HG03064 (cell line): Measurements from ENCODE around the gene AKAP13.

ENCODE experiments used
- ATAC-seq: cut with Tn5 transposase; IDR thresholded peaks from one replicate; pipeline ENCODE4 v1.9.1; 2021; ENCODE audit warnings: low read depth; ENCODE audit not compliant: unreplicated experiment

The AKAP13 gene

DNA sequence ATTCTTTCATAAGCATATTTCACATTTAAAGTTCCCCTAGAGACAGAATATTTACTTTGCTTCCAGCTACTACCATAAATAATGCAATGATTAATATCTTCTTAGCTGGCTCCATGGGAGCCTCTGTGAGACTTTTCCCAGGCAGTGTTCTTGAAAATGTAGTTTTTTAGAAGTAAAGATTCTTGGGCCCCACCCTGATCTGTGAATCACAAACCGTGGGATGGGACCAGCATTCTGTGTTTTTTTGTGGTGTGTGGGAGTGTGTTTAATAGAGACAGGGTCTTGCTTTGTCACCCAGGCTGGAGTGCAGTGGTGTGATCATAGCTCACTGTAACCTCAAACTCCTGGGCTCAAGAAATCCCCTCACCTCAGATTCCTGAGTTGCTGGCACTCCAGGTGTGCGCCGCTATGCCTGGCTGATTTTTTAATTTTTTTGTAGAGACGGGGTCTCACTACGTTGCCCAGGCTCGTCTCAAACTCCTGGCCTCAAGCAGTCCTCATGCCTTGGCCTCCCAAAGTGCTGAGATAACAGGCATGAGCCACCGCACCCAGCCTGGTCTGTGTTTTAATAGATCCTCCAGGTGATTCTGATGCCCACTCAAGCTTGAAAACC, 331.3 kb downstream of the AKAP13 start:
- no peak for ATAC-seq

DNA sequence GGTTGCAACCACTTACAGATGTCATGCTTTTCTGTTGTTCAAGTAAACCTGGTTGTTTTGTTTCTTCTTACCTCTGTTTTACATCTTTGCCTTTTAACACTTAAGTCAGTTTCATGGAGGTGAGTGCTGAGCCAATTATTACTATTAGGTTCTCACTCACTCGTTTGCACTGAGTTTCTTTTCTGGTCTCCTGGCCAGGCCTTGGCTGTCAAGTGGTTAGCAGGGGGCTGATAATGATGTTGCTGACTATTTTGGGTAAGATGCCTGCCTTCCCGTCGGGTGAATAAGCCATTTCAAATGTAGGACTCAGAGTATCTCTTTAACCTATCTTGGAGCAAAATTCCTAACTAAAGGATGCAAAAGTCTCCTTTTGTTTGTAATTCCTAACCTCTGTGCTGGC, 335.9 kb downstream of the AKAP13 start:
- ATAC-seq, result no peak

- no peak for ATAC-seq
These were observed 336.8 kb downstream of the AKAP13 start for GRCh38 chr15:85717212-85717611.

DNA sequence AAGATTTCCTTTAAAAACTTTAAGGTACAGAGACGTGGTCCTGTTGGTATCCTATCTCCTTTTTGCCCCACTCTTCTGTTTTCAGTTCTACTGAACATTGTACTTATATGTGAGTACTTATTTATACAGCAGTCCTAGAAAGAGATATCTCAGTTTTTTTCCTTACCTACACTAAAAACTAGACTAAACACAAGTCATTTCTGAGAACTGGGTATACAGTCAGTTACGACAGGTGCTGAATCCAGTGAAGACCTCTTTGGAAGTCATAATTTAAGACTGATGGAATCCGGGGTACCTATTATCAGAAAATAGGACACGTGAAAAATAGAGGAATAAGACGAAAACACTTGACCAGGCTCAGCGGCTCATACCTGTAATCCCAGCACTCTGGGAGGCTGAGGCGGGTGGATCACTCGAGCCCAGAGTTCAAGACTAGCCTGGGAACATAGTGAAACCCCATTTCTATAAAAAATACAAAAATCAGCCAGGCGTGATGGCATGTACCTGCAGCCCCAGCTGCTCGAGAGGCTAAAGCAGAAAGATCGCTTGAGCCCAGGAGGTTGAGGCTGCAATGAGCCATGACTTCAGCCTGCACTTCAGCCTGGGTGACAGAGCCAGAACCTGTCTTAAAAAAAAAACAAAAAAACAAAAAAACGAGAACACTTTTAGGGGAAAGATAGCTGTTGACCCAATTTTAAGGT, 338.0 kb downstream of the AKAP13 start:
- ATAC-seq, result peak; percentile 66

DNA sequence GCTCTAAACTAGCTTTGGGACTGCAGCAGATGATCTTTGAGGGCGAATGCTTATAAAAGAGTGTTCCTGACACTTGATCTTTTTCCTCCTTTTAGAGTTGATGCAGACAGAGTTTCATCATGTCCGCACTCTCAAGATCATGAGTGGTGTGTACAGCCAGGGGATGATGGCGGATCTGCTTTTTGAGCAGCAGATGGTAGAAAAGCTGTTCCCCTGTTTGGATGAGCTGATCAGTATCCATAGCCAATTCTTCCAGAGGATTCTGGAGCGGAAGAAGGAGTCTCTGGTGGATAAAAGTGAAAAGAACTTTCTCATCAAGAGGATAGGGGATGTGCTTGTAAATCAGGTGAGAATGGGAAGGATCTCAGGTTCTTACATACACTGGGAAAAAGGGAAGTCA, 338.6 kb downstream of the AKAP13 start:
- no peak for ATAC-seq

DNA sequence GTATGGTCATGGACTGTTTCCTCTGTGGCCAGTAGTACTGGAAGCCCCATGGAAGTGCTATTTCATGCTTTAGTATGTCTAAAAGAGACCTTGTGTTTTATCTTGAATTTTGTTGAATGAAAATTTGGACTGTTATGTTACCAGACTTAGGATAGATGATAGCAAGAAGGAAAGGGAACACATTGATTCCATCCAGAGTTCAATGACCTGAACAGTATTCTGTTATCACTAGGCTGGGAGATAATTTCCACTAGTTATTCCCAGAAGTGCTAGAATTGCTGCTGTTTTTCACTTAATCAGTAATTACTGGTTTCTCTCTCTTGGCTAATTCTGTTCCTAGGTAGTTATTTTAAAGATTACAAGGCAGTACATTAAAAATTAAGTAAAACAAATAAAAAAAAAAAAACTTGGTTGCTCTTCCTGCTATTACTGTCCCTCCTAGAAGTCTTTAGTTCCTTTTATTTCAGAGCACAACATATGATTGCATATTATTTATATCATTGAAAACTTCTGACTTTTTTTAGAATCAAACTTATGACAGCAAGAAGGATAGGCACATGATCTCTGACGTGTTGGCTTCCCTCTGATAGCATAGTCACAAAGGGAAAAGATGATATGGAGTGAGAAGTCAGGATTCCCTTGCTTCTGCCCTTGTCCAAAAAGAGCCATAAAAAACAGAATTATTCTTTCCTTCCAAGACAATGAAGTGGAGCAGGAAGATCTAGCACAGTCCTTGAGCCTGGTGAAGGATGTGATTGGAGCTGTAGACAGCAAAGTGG, 342.2 kb downstream of the AKAP13 start:
- no peak for ATAC-seq

DNA sequence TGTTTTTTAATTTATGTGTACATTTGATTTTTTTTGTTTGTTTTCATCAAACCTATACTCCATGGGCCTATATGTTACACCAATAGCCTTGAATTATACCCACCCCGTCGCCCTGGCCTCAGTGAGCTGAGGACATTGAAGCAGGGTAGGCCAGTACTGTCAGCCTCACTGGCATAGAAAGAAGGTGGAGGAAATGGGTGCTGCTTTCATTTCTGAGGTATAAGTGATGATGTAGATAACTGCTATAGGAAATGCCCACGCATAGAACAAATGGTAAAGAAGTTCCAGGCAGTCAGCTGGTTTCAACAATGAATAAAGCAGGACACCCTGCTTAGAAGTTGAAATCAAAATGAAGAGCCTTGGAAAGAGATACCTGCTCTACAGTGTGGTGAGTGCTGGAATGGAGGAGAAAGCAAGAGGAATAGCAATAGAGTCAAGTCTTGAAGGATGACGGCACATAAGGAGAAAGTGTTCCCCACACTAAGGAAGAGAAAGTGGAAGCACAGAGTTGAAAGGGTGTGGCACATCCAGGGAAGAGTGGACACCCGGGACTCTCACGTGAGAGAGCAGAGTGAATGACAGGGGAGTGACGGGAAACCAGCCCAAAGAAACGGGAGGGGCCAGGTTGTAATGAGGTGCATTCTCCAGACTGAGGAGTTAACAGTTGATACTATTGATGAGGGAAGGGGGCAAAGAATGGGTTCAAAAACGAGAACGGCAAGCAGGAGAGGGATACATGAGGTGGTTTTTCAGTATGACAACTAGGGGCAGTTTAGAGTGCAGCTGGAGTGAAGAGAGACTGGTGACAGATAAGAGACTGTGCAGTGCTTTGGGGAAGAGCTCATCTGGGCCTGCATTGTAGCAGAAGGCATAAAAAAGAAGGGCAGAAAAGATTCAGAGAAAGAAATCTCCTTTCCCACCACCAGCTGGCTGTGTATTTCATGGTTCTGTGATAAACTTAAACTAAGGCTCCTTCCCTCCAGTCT, 343.9 kb downstream of the AKAP13 start:
- no peak for ATAC-seq

DNA sequence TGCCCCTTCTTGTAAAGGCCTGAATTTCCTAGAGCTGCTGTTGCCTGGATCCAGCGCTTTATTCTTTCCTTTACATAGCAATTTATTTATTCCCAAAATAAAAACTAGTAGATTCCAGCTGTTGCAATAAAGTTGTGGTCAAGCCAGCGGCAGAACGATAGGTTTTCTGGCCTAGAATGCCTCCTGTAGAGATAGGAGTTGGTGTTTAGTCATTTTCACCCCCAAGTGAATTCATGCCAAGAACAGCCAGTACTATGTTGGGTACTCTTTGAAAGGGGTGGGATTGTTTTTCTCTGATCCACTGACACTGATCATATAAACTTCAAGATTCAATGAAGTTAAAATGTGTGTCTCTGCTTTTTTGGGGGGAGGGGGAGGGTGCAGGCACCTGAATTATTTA, 344.6 kb downstream of the AKAP13 start:
- ATAC-seq, result no peak

DNA sequence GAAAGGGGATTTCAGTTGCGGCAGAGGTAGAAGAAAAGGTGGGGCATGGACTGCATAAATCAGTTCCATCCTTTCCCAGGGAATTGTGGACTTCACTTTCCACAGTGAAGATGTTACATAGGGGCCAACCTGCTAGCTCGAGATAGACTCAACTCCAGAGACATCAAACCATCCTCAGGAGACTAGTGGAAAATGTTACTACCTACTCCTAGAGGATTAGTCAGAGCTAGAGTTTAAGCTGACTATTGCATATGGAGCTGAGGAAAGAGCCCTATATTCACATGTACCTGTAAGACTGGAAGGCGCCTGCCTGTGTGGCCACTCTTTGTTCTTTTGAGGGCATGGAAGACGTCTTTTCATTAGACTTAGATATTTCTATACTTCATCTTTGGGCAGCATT, 345.2 kb downstream of the AKAP13 start:
- no peak for ATAC-seq

DNA sequence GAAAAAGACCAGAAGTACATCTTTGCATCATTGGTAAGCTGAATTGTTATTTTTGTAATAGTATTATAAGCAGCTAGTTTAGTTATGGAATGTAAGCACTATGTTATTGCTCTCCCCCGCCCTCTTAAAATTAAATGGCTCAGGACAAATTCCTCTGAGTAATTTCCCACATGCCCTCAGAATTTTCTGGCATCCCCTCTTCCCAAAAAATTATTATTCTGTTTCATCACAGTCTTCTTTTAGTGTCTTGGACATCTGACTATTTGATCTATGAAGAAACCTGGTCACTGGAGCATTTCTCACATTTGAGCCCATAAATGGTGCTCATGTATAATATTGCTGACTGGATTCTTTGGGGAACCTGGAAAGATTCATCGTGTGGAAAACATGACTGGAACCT, 346.1 kb downstream of the AKAP13 start:
- no peak for ATAC-seq

DNA sequence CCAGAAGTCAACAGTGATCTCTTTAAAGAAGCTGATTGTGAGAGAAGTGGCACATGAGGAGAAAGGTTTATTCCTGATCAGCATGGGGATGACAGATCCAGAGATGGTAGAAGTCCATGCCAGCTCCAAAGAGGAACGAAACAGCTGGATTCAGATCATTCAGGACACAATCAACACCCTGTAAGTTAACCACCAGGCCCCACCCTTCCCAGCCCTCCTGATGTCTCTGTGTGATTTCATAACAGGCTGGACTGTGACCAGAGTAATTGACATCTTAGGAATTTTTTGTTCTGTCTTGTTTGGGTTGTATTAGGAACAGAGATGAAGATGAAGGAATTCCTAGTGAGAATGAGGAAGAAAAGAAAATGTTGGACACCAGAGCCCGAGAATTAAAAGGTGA, 346.7 kb downstream of the AKAP13 start:
- ATAC-seq, result no peak

- peak; percentile 69 for ATAC-seq
These were observed 349.8 kb downstream of the AKAP13 start for GRCh38 chr15:85730001-85730820.

- no peak for ATAC-seq
These were observed 353.0 kb downstream of the AKAP13 start for GRCh38 chr15:85733416-85733815.

GRCh38 chr15:85737061-85737460, 356.7 kb downstream of the AKAP13 start:
- no peak for ATAC-seq

DNA sequence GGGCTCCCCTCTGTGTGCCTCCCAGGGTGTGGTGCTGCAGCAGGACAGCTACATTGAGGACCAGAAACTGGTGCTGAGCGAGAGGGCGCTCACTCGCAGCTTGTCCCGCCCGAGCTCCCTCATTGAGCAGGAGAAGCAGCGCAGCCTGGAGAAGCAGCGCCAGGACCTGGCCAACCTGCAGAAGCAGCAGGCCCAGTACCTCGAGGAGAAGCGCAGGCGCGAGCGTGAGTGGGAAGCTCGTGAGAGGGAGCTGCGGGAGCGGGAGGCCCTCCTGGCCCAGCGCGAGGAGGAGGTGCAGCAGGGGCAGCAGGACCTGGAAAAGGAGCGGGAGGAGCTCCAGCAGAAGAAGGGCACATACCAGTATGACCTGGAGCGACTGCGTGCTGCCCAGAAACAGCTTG, 360.6 kb downstream of the AKAP13 start:
- ATAC-seq, result no peak

DNA sequence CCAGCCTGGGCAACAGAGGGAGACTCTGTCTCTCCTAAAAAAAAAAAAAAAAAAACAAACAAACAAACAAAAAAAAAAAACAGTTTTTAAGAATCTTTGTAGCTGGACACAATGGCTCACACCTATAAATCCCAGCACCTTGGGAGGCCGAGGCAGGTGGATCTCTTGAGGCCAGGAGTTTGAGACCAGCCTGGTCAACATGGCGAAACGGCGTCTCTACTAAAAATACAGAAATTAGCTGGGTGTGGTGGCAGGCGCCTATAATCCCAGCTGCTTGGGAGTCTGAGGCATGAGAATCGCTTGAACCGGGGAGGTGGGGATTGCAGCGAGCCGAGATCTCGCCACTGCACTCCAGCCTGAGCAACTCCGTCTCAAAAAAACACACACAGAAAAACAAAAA, 361.3 kb downstream of the AKAP13 start:
- ATAC-seq, result no peak

- ATAC-seq, result no peak
These were observed 361.9 kb downstream of the AKAP13 start for GRCh38 chr15:85742186-85742821.

DNA sequence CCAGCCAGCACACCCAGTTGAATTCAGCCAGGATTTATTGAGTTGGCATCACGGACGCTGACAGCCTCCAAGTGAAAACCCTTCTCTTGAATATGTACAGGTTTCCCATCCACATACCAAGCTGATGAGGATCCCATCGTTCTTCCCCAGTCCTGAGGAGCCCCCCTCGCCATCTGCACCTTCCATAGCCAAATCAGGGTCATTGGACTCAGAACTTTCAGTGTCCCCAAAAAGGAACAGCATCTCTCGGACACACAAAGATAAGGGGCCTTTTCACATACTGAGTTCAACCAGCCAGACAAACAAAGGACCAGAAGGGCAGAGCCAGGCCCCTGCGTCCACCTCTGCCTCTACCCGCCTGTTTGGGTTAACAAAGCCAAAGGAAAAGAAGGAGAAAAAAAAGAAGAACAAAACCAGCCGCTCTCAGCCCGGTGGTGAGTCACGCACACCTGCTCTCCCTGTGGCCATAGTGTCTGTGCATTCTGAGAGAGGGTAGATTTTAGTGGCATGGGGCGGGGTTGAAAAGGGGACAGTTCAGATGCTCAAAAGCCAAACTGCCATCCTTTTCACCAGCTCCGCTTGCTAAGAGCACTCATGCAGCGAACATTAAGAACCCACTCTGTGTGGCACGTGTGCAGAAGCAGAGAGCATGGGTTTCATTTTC, 363.1 kb downstream of the AKAP13 start:
- ATAC-seq, result no peak

DNA sequence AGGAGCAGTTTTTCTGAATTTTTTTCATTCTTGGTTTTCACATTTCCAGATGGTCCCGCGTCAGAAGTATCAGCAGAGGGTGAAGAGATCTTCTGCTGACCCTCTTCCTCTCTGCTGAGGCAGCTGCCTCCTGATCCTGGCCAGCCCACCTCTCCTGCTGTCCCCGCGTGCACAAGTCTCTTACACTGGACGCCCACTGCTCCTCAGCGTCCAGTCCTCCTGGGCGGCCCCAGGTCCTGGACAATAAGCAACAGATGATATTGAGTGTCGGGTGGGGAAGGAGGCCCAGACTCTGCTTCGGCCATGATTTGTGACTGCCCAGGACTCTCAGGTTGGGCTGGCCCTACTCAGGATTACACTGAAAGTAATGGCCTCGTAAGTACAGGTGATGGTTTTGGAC, 364.2 kb downstream of the AKAP13 start:
- ATAC-seq, result no peak
